ENCODE results near the gene APOL4.
A peak's percentile ranks its signal among the peaks of the same experiment; 100 is the strongest.
"Not testable (repeated sequence)": the region's sequence is repeated elsewhere in the genome, so short reads cannot be mapped to it uniquely, and the experiment has no call there.

APOL4 gene

DNA sequence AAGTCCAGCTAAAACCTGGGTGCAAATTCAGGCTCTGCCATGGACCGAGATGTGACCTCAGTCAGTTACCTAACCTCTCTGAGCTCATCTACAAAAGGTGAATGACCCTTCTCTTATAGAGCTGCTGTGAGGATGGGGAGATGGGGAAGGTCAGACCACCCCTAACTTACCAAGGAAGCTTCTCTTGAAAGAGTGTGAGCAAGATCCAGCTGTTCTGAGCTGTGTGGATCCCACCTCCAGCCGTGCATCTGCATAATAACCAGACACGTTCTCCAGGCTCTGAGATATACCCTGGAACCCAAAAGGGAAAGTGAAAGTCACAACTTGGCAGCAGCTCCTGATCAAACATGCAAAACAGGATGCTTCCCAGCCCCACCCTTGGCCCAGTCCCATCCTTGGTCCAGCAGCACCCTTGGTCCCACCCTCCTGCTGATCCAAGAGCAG lies 41.1 kb downstream of the APOL4 start, which contains the start of gene APOL3:
Gene APOL3, minus strand, starts transcription at position 257 of the 444 bp plus-strand sequence. CDS start 11,700 bp downstream, outside the sequence.
- H3K4me3 ChIP-seq (ENCODE audit: low read depth in 1 of 2, low read length in 2 of 2): peak within 1 kb of the TSS; percentile 42 to 51
- peaks cover 20 to 28% of the 10 kb centered on the region in 2 donors for H3K4me1 ChIP-seq (ENCODE audit: control insufficient read depth in 1 of 2, insufficient read depth in 2 of 2, low read length in 2 of 2)

GRCh38 chr22:36156515-36157419 lies 44.8 kb downstream of the APOL4 start:
- no peaks in the 10 kb centered on the region for H3K27me3 ChIP-seq (ENCODE audit: low read depth, low read length)
- peak overlapping the region; percentile 68 to 75 for H3K4me3 ChIP-seq (ENCODE audit: low read depth in 1 of 2, low read length in 2 of 2)
- peak overlapping the region; percentile 96 for H3K27ac ChIP-seq (ENCODE audit: low read length)
- no peaks in the 10 kb centered on the region for H3K9me3 ChIP-seq (ENCODE audit: control insufficient read depth in 1 of 2, low read length in 2 of 2)
- peaks cover 37 to 44% of the 10 kb centered on the region in 2 donors for H3K4me1 ChIP-seq (ENCODE audit: control insufficient read depth in 1 of 2, insufficient read depth in 2 of 2, low read length in 2 of 2)
- H3K36me3 ChIP-seq (ENCODE audit: control insufficient read depth in 1 of 2, insufficient read depth in 2 of 2, low read length in 2 of 2): peaks cover 0 to 4% of the 10 kb centered on the region in 2 donors

More for the DNA sequence above, 41.1 kb downstream of the APOL4 start, which contains the start of gene APOL3:
- peak within 1 kb of the TSS; percentile 64 for H3K27ac ChIP-seq (ENCODE audit: low read length)
- H3K36me3 ChIP-seq (ENCODE audit: control insufficient read depth in 1 of 2, insufficient read depth in 2 of 2, low read length in 2 of 2): no peaks in the 10 kb centered on the region
- H3K27me3 ChIP-seq (ENCODE audit: low read depth, low read length): no peaks in the 10 kb centered on the region
- H3K9me3 ChIP-seq (ENCODE audit: control insufficient read depth in 1 of 2, low read length in 2 of 2): no peaks in the 10 kb centered on the region

GRCh38 chr22:36156119-36156514 lies 45.5 kb downstream of the APOL4 start:
- H3K4me1 ChIP-seq (ENCODE audit: control insufficient read depth in 1 of 2, insufficient read depth in 2 of 2, low read length in 2 of 2): peaks cover 35 to 44% of the 10 kb centered on the region in 2 donors

GRCh38 chr22:36155702-36156101 lies 45.9 kb downstream of the APOL4 start:
- Histone ChIP-seq H3K36me3 (ENCODE audit: control insufficient read depth in 1 of 2, insufficient read depth in 2 of 2, low read length in 2 of 2) (peaks cover 0 to 4% of the 10 kb centered on the region in 2 donors), H3K4me3 (ENCODE audit: low read depth in 1 of 2, low read length in 2 of 2) (peak overlapping the region; percentile 8 to 68), H3K27ac (ENCODE audit: low read length) (peak overlapping the region; percentile 90), H3K27me3 (ENCODE audit: low read depth, low read length) (no peaks in the 10 kb centered on the region), H3K9me3 (ENCODE audit: control insufficient read depth in 1 of 2, low read length in 2 of 2) (no peaks in the 10 kb centered on the region), H3K4me1 (ENCODE audit: control insufficient read depth in 1 of 2, insufficient read depth in 2 of 2, low read length in 2 of 2) (peaks cover 31 to 44% of the 10 kb centered on the region in 2 donors)

More at GRCh38 chr22:36156119-36156514, 45.5 kb downstream of the APOL4 start:
- H3K9me3 ChIP-seq (ENCODE audit: control insufficient read depth in 1 of 2, low read length in 2 of 2): no peaks in the 10 kb centered on the region
- peak overlapping the region; percentile 68 to 75 for H3K4me3 ChIP-seq (ENCODE audit: low read depth in 1 of 2, low read length in 2 of 2)
- H3K27ac ChIP-seq (ENCODE audit: low read length): peak overlapping the region; percentile 96
- H3K27me3 ChIP-seq (ENCODE audit: low read depth, low read length): no peaks in the 10 kb centered on the region
- peaks cover 0 to 4% of the 10 kb centered on the region in 2 donors for H3K36me3 ChIP-seq (ENCODE audit: control insufficient read depth in 1 of 2, insufficient read depth in 2 of 2, low read length in 2 of 2)

DNA sequence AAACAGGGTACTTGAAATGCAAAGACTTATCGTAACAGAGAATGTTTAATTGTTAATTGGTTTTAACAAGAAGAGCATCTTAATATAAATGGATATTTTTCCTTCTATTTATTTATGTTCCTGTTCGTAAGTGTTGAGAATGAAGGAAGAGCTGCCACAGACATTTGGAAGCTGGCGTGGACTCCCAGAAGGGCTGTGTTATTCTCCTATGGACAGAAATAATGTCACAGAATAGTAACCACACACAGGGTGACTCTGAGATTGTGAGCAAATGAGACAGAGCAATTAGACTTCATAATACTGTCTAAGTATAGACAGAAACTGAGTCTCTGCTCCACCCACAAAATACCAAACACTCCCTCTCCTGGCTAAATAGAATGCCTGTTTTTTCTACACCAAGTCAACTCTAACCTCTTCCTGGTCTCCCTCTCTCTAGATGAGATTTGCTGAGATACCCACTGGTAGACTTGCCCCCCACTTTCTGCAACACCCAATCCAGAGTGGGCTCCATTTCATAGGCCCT lies 47.1 kb downstream of the APOL4 start:
- H3K4me3 ChIP-seq (ENCODE audit: low read depth in 1 of 2, low read length in 2 of 2): peak overlapping the region in 1 of 2 donors; percentile 8
- H3K4me1 ChIP-seq (ENCODE audit: control insufficient read depth in 1 of 2, insufficient read depth in 2 of 2, low read length in 2 of 2): peaks cover 28 to 42% of the 10 kb centered on the region in 2 donors
- no peaks in the 10 kb centered on the region for H3K27me3 ChIP-seq (ENCODE audit: low read depth, low read length)
- H3K36me3 ChIP-seq (ENCODE audit: control insufficient read depth in 1 of 2, insufficient read depth in 2 of 2, low read length in 2 of 2): peaks cover 0 to 4% of the 10 kb centered on the region in 2 donors
- H3K9me3 ChIP-seq (ENCODE audit: control insufficient read depth in 1 of 2, low read length in 2 of 2): no peaks in the 10 kb centered on the region
- peak overlapping the region; percentile 90 for H3K27ac ChIP-seq (ENCODE audit: low read length)

DNA sequence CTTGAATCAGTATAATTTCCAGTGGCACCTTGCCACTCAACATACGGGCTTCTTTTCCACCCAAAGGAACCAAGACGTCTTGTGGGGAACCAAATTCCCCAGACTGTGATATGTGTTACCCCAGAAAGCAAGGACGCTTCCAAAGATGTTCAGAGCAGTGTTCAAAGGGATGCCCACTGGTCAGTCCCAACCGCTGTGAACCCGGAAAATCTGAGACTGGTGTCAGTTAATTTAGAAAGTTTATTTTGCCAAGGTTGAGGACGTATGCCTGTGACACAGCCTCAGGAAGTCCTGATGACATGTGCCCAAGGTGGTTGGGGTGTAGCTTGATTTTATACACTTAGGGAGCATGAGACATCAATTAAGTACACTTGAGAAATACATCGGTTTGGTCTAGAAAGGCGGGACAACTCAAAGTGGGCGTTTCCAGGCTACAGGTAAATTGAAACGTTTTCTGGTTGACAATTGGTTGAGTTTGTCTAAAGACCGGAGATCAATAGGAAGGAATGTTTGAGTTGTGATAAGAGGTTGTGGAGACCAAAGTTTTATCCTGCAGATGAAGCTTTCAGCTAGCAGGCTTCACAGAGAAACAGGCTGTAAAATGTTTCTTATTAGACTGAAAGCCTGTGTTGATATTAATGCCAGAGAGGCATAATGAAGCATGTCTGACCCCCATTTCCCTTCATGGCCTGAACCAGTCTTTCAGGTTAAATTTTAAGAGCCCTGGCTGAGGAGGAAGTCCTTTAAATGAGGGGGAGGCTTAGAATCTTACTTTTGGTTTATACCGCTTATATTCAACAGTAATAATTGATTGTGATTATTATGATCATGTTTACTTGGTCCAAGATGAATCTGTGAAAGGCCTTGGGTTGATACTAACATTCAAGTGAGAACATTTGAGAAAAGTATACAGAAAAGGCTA lies 47.8 kb downstream of the APOL4 start:
- Histone ChIP-seq H3K9me3 (ENCODE audit: control insufficient read depth in 1 of 2, low read length in 2 of 2) (no peaks in the 10 kb centered on the region), H3K36me3 (ENCODE audit: control insufficient read depth in 1 of 2, insufficient read depth in 2 of 2, low read length in 2 of 2) (peaks cover 6 to 11% of the 10 kb centered on the region in 2 donors), H3K27ac (ENCODE audit: low read length) (peak overlapping the region; percentile 90), H3K4me1 (ENCODE audit: control insufficient read depth in 1 of 2, insufficient read depth in 2 of 2, low read length in 2 of 2) (peaks cover 21 to 35% of the 10 kb centered on the region in 2 donors), H3K27me3 (ENCODE audit: low read depth, low read length) (no peaks in the 10 kb centered on the region), H3K4me3 (ENCODE audit: low read depth in 1 of 2, low read length in 2 of 2) (peak overlapping the region in 1 of 2 donors; percentile 5)

GRCh38 chr22:36152821-36153220 lies 48.8 kb downstream of the APOL4 start:
- not testable (repeated sequence) for H3K27me3 ChIP-seq (ENCODE audit: low read depth, low read length); H3K9me3 ChIP-seq (ENCODE audit: control insufficient read depth in 1 of 2, low read length in 2 of 2); H3K27ac ChIP-seq (ENCODE audit: low read length); H3K4me3 ChIP-seq (ENCODE audit: low read depth in 1 of 2, low read length in 2 of 2)
- Histone ChIP-seq H3K4me1 (ENCODE audit: control insufficient read depth in 1 of 2, insufficient read depth in 2 of 2, low read length in 2 of 2) (peaks cover 21 to 34% of the 10 kb centered on the region in 2 donors), H3K36me3 (ENCODE audit: control insufficient read depth in 1 of 2, insufficient read depth in 2 of 2, low read length in 2 of 2) (peaks cover 8 to 17% of the 10 kb centered on the region in 2 donors)

GRCh38 chr22:36152088-36152487 lies 49.5 kb downstream of the APOL4 start:
- no peak overlapping the region for H3K27ac ChIP-seq (ENCODE audit: low read length)
- H3K36me3 ChIP-seq (ENCODE audit: control insufficient read depth in 1 of 2, insufficient read depth in 2 of 2, low read length in 2 of 2): peaks cover 8 to 17% of the 10 kb centered on the region in 2 donors
- no peaks in the 10 kb centered on the region for H3K9me3 ChIP-seq (ENCODE audit: control insufficient read depth in 1 of 2, low read length in 2 of 2)
- H3K4me1 ChIP-seq (ENCODE audit: control insufficient read depth in 1 of 2, insufficient read depth in 2 of 2, low read length in 2 of 2): peaks cover 27 to 34% of the 10 kb centered on the region in 2 donors
- H3K27me3 ChIP-seq (ENCODE audit: low read depth, low read length): no peaks in the 10 kb centered on the region
- no peak overlapping the region for H3K4me3 ChIP-seq (ENCODE audit: low read depth in 1 of 2, low read length in 2 of 2)

DNA sequence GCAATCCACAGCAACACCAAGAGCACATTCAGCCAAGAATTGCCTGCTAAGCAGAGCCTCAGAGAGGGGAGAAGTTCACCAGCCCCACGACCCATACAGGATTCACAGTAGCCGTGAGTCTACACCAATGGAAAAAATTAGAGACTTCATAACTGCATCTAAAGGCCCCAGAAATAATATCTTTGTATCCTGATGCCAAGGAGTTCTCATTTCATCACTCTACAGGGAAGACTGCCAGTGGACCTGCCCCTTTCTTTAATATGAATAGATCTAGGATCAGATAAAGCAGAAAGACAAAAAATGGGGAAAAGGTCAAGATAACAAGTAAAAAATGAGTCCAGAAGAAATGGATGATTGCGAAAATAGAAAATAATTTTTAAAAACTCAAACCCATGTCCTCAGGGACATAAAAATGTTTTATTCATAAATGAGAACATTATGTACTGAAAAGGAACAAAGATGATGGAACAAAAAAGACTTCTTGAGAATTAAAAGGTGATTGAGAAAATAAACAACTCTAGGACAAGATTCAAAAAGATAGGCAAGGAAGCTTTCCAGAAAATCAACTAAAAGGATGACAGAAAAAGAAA lies 50.5 kb downstream of the APOL4 start:
- peaks cover 22 to 28% of the 10 kb centered on the region in 2 donors for H3K4me1 ChIP-seq (ENCODE audit: control insufficient read depth in 1 of 2, insufficient read depth in 2 of 2, low read length in 2 of 2)
- H3K4me3 ChIP-seq (ENCODE audit: low read depth in 1 of 2, low read length in 2 of 2): peak overlapping the region in 1 of 2 donors; percentile 23
- H3K36me3 ChIP-seq (ENCODE audit: control insufficient read depth in 1 of 2, insufficient read depth in 2 of 2, low read length in 2 of 2): peaks cover 8 to 17% of the 10 kb centered on the region in 2 donors
- H3K27me3 ChIP-seq (ENCODE audit: low read depth, low read length): no peaks in the 10 kb centered on the region
- H3K9me3 ChIP-seq (ENCODE audit: control insufficient read depth in 1 of 2, low read length in 2 of 2): no peaks in the 10 kb centered on the region
- H3K27ac ChIP-seq (ENCODE audit: low read length): peak overlapping the region; percentile 72

DNA sequence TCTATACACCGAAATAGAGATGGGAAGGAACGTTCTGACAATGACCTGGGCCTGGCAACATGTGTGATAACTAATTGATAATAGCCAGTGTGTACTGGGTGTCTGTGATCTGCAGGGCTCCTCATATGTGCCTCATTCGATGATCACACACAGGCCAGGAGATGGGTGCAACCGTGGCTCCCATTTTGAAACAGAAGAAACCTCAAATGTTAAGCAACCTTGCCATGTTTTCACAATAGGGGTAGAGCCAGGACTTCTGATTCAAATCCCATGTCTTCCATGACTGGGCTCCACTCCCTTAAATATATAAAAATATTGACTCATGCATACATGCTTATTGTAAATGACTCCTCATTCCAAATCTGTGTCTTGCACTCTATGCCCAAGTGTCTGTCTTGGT lies 52.2 kb downstream of the APOL4 start:
- Histone ChIP-seq H3K27me3 (ENCODE audit: low read depth, low read length) (no peaks in the 10 kb centered on the region), H3K4me3 (ENCODE audit: low read depth in 1 of 2, low read length in 2 of 2) (no peak overlapping the region), H3K4me1 (ENCODE audit: control insufficient read depth in 1 of 2, insufficient read depth in 2 of 2, low read length in 2 of 2) (peaks cover 13% of the 10 kb centered on the region in 2 donors), H3K36me3 (ENCODE audit: control insufficient read depth in 1 of 2, insufficient read depth in 2 of 2, low read length in 2 of 2) (peaks cover 8 to 17% of the 10 kb centered on the region in 2 donors), H3K27ac (ENCODE audit: low read length) (no peak overlapping the region), H3K9me3 (ENCODE audit: control insufficient read depth in 1 of 2, low read length in 2 of 2) (no peaks in the 10 kb centered on the region)

Measured in muscle layer of duodenum (tissue), 2 donors.